Psoas muscle (tissue), 8 donors: Measurements from ENCODE around the gene RPL10A. TPM values are rescaled to one million over a fixed set of nuclear protein-coding genes. Genes with fewer than 3 reads are reported as not detected.

Source experiments
- ATAC-seq, 4 donors: fragments of 200-7000 bp; cut with Tn5 transposase; one replicate each; pipeline ENCODE4 v1.9.1; 2020; ENCODE audit warnings: moderate library complexity in 3 of 4, mild to moderate bottlenecking in 2 of 4
- DNase-seq, 2 donors: peaks; one replicate each; pipeline ENCODE4 v3.0.0-alpha.2; 2020
- H3K27ac ChIP-seq: fragments of 200-600 bp; one replicate; pipeline ENCODE4 v1.8.0; 2022
- H3K27me3 ChIP-seq, 3 donors: fragments of 200-600 bp in 1 of 3; one replicate each; pipeline versions ENCODE4 v1.6.1 to v1.8.0; 2013 to 2022; ENCODE audit warnings: low read length in 2 of 3, mild to moderate bottlenecking in 2 of 3, moderate library complexity in 1 of 3; ENCODE audit not compliant: insufficient read depth in 3 of 3
- H3K36me3 ChIP-seq, 2 donors: fragments of 200-600 bp in 1 of 2; one replicate each; pipeline versions ENCODE4 v1.6.1 to v1.8.0; 2013 to 2022; ENCODE audit warnings: low read depth in 1 of 2, mild to moderate bottlenecking in 1 of 2, moderate library complexity in 1 of 2; ENCODE audit not compliant: insufficient read depth in 1 of 2
- H3K4me1 ChIP-seq: fragments of 200-600 bp; one replicate; pipeline ENCODE4 v1.8.0; 2022
- H3K4me3 ChIP-seq: fragments of 200-600 bp; one replicate; pipeline ENCODE4 v1.8.0; 2022; ENCODE audit warnings: mild to moderate bottlenecking
- H3K9me3 ChIP-seq: fragments of 200-600 bp; one replicate; pipeline ENCODE4 v1.8.0; 2022
- WGBS, 3 donors: extraction: QIAGEN DNeasy Blood & Tissue Kit; methylation state at CpG; one replicate each; pipeline versions ENCODE4 v1.1.6 to v1.1.7; 2013; 5-methylcytosine and 5-hydroxymethylcytosine counted together
- intact Hi-C, 2 donors: fragments of 100-400 bp; cut with DNase I; formaldehyde crosslinking; loops; one replicate each; pipeline versions ENCODE4 v1.11.0 to v1.14.2; 2022
- polyA plus RNA-seq, 3 donors: library from polyadenylated mRNA; stranded (reverse); fragments of 200-250 nt; gene quantifications; one replicate each; pipeline ENCODE4 v1.2.3, GENCODE V29; 2013
- total RNA-seq, 4 donors: library from RNA; stranded (reverse); fragmentation: NEBNext Ultra II Directional in 2 of 4; extraction: Animal tissue kit (Norgen Biotek cat#: 25700) in 2 of 4; gene quantifications; one replicate each; pipeline versions ENCODE4 v1.2.1 to v1.2.4, GENCODE V29; 2021 to 2023
- TF ChIP-seq, protein P1 (sequence below): fragments of 200-600 bp; IDR thresholded peaks from one replicate; pipeline ENCODE4 v1.8.0; 2022; ENCODE audit warnings: antibody characterized with exemption
- donor health status: healthy with polysubstance abuse.
- donor health status: DM: no; HTN: no; CAD: no; lungs with moderate emphysema.
- donor health status: Bipolar disorder and iron deficiency.
- donor health status: healthy.
- donor health status: DM: yes; HTN: yes; CAD: no.
- donor health status: DM: no; HTN: no; CAD: no.
- donor health status: DM: no; HTN: no; CAD: no.
- donor health status: DM: yes; HTN: yes; CAD: no.

RPL10A gene
- total and polyA plus RNA-seq, 7 donors: 668 to 1,629 (median 832) TPM

DNA sequence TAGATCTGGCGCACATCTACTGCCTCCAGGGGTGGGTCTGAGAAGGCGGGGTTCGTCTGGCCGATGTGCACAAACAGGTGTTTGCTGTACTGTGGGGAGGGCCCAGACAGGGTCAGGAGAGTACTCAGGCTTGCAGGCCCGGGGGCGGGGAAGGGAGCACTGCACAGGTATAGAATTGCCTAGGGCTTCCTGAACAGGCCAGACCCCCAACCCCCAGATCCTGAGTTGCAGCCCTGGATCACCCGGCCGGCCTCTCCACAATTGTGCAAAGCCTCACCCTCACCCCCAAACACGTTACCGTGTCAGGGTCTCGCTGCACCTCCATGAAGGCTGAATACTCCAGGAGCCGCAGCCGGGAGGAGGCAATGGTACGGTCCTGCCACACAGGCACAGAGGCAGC lies 7.8 kb downstream of the RPL10A start:
- Histone ChIP-seq H3K36me3 (peaks cover 4 to 92% of the 10 kb centered on the region in 2 donors), H3K27ac (no peak overlapping the region), H3K27me3 (no peaks in the 10 kb centered on the region), H3K4me1 (peaks cover 4% of the 10 kb centered on the region), H3K4me3 (no peak overlapping the region), H3K9me3 (no peaks in the 10 kb centered on the region)
- DNase-seq (peak in 1 of 2 donors; percentile 46), ATAC-seq (no peak)
- intact Hi-C loops: no loop called here
- 76 to 82% (median 78%) methylated on average over 14 of the region's 14 CpGs for WGBS, 3 donors
- TF ChIP-seq, protein P1, sequence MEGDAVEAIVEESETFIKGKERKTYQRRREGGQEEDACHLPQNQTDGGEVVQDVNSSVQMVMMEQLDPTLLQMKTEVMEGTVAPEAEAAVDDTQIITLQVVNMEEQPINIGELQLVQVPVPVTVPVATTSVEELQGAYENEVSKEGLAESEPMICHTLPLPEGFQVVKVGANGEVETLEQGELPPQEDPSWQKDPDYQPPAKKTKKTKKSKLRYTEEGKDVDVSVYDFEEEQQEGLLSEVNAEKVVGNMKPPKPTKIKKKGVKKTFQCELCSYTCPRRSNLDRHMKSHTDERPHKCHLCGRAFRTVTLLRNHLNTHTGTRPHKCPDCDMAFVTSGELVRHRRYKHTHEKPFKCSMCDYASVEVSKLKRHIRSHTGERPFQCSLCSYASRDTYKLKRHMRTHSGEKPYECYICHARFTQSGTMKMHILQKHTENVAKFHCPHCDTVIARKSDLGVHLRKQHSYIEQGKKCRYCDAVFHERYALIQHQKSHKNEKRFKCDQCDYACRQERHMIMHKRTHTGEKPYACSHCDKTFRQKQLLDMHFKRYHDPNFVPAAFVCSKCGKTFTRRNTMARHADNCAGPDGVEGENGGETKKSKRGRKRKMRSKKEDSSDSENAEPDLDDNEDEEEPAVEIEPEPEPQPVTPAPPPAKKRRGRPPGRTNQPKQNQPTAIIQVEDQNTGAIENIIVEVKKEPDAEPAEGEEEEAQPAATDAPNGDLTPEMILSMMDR: no peak

DNA sequence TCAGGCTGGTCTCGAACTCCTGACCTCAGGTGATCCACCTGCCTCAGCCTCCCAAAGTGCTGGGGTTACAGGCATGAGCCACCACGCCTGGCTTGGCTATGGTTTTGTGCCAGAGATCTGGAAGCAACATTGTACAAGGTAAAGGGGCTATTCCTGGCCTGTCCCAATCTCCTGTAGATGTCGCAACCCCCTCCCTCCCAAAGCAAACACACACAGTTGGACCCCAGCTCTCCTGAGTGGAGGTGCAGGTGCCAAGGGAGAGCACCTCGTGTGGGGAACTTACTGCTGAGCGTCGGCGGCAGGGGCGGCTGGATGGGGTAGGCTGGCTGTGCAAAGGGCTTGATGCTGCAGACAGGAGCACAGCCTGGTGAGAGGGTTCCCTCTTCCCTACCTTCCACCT lies 8.8 kb downstream of the RPL10A start:
- TF ChIP-seq, protein P1: no peak
- Histone ChIP-seq H3K36me3 (peaks cover 4 to 83% of the 10 kb centered on the region in 2 donors), H3K9me3 (no peaks in the 10 kb centered on the region), H3K27me3 (no peaks in the 10 kb centered on the region), H3K27ac (no peak overlapping the region), H3K4me1 (no peaks in the 10 kb centered on the region), H3K4me3 (no peak overlapping the region)
- peak in 1 of 2 donors; percentile 38 for DNase-seq
- ATAC-seq: no peak
- 84 to 90% (median 85%) methylated on average over 7 to 8 of the region's 8 CpGs for WGBS, 3 donors
- intact Hi-C loops: no loop called here

DNA sequence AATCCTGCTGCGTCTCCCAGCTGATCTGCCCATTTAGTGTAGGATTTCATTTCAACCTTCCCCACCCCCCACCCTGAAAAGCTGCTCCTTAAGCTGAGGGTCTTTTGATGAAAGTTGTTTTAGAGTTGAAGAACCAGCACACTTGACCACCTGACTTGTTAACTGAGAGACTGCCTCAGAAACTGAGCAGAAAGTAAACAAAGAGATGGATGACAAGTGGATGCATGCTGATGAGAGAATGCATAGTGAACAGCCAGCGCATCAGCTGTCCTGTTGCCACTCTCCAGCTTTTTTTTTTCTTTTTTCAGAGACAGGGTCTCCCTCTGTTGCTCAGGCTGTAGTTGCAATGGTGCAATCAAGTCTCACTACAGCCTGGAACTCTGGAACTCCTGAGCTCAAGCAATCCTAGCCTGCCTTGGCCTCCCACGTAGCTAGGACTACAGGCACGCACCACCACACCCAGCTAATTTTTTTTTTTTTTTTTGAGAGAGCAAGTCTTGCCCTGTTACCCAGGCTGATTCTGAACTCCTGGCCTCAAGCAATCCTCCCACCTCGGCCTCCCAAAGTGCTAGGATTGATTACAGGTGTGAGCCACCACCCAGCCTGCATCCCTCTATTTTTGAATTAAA lies 9.5 kb downstream of the RPL10A start:
- TF ChIP-seq, protein P1: no peak
- H3K4me1 ChIP-seq: no peaks in the 10 kb centered on the region
- DNase-seq: no peak
- H3K9me3 ChIP-seq: no peaks in the 10 kb centered on the region
- no peak overlapping the region for H3K4me3 ChIP-seq
- H3K36me3 ChIP-seq: peaks cover 4 to 82% of the 10 kb centered on the region in 2 donors
- intact Hi-C loops: no loop called here
- no peak overlapping the region for H3K27ac ChIP-seq
- no peak for ATAC-seq
- 89 to 95% (median 90%) methylated on average over 5 of the region's 5 CpGs for WGBS, 3 donors
- no peaks in the 10 kb centered on the region for H3K27me3 ChIP-seq

DNA sequence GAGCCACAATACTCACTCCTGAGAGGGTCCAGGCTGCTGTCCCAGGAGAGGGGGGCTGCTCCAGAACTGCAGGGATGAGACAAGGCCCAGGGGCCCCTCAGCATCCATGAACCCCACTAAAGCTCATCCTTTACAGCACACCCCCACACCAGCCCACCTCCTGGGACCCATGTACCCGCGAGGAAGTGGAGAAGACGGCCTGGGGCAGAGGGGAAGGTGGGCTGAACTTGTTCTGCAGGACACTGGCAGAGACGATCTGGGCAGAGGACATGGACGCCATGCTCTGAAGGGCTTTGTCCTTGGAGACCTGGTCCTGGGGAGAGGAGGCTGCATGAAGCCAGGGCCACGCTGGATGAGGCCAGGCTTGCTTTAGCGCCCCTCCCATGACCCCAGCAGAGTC lies 10.1 kb downstream of the RPL10A start:
- intact Hi-C loops: no loop called here
- Histone ChIP-seq H3K4me3 (no peak overlapping the region), H3K9me3 (no peaks in the 10 kb centered on the region), H3K36me3 (peaks cover 4 to 80% of the 10 kb centered on the region in 2 donors), H3K27ac (no peak overlapping the region), H3K27me3 (no peaks in the 10 kb centered on the region), H3K4me1 (no peaks in the 10 kb centered on the region)
- DNase-seq (peak in 1 of 2 donors; percentile 21), ATAC-seq (no peak)
- WGBS, 3 donors: 85 to 89% (median 88%) methylated on average over 7 of the region's 7 CpGs
- TF ChIP-seq, protein P1: no peak

DNA sequence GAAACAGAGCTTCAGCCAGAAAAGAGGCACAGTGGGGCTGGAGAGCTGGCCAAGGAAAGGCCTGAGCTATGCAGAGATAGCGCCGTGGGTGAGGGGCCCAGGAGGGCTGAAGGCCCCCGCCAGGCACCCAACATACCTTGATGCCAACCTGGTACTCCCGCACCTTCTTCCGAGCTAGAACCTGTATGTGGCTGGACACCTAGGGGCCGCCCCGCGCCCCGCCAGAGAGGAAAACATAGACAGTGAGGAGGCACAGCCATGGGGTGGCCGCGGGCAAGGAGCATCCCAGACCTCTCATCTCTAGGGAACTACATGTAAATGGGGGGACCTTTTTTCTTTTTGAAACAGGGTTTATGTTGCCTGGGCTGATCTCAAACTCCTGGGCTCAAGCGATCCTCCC lies 12.0 kb downstream of the RPL10A start:
- H3K27ac ChIP-seq: no peak overlapping the region
- TF ChIP-seq, protein P1: no peak
- no peaks in the 10 kb centered on the region for H3K27me3 ChIP-seq
- WGBS, 3 donors: 92 to 98% (median 94%) methylated on average over 9 to 12 of the region's 12 CpGs
- ATAC-seq: no peak
- no peak for DNase-seq
- no peaks in the 10 kb centered on the region for H3K4me1 ChIP-seq
- intact Hi-C loops: no loop called here
- H3K9me3 ChIP-seq: no peaks in the 10 kb centered on the region
- no peak overlapping the region for H3K4me3 ChIP-seq
- peaks cover 4 to 77% of the 10 kb centered on the region in 2 donors for H3K36me3 ChIP-seq
